ENCODE results near the gene MIAT. TPM values are rescaled to one million over a fixed set of nuclear protein-coding genes. Genes with fewer than 3 reads are reported as not detected.

Gene MIAT
- total RNA-seq, 1 experiment from 2014 or later = 0.49 TPM

GRCh38 chr22:26681395-26681821 is 24.0 kb downstream of the MIAT start:
- CTCF ChIA-PET = interaction anchor here (0.6 to 1.6 kb wide), 3 partner anchors 10 to 1521 kb away, joined by 3 to 5 read pairs (median 3); no protein-coding TSS in a partner anchor
- H3K27ac Mint-ChIP-seq (ENCODE audit: low read depth, unreplicated experiment) = no peak overlapping the region

GRCh38 chr22:26684168-26684567 is 26.8 kb downstream of the MIAT start:
- no TSS peak for BruUV-seq (replicated peaks)
- TF ChIP-seq CTCF (IDR thresholded peaks at IDR 0.05; ENCODE audit: unreplicated experiment) = no peak

More at GRCh38 chr22:26681395-26681821, 24.0 kb downstream of the MIAT start:
- POLR2A ChIA-PET = interaction anchor here (1.1 kb wide), 1 partner anchor 9 kb away, joined by 3 read pairs; no protein-coding TSS in a partner anchor
- Mint-ChIP-seq H3K27me3 (ENCODE audit: insufficient read depth, unreplicated experiment) (no peaks in the 10 kb centered on the region), H3K4me3 (ENCODE audit: unreplicated experiment) (no peak overlapping the region), H3K9me3 (ENCODE audit: unreplicated experiment) (no peaks in the 10 kb centered on the region), H3K4me1 (ENCODE audit: insufficient read depth, unreplicated experiment) (no peaks in the 10 kb centered on the region), H3K36me3 (ENCODE audit: insufficient read depth, unreplicated experiment) (peaks cover 13% of the 10 kb centered on the region)
- no peak for DNase-seq (ENCODE audit: unreplicated experiment)
- intact Hi-C loops (cut with micrococcal nuclease) = no loop called here
- BruUV-seq (replicated peaks) = no TSS peak
- TF ChIP-seq CTCF (IDR thresholded peaks at IDR 0.05; ENCODE audit: unreplicated experiment) = no peak

GRCh38 chr22:26685601-26686000 is 28.2 kb downstream of the MIAT start:
- no peaks in the 10 kb centered on the region for H3K9me3 Mint-ChIP-seq (ENCODE audit: unreplicated experiment)
- POLR2A ChIA-PET = interaction anchor here (1.1 kb wide), 1 partner anchor 12 kb away, joined by 3 read pairs; no protein-coding TSS in a partner anchor
- no peaks in the 10 kb centered on the region for H3K27me3 Mint-ChIP-seq (ENCODE audit: insufficient read depth, unreplicated experiment)
- peaks cover 7% of the 10 kb centered on the region for H3K36me3 Mint-ChIP-seq (ENCODE audit: insufficient read depth, unreplicated experiment)
- no peak overlapping the region for H3K4me3 Mint-ChIP-seq (ENCODE audit: unreplicated experiment)
- H3K4me1 Mint-ChIP-seq (ENCODE audit: insufficient read depth, unreplicated experiment) = no peaks in the 10 kb centered on the region
- no peak for TF ChIP-seq CTCF (IDR thresholded peaks at IDR 0.05; ENCODE audit: unreplicated experiment)
- H3K27ac Mint-ChIP-seq (ENCODE audit: low read depth, unreplicated experiment) = no peak overlapping the region
- DNase-seq (ENCODE audit: unreplicated experiment) = no peak
- CTCF ChIA-PET = interaction anchor here (0.6 to 0.7 kb wide), 2 partner anchors 288 to 1335 kb away, joined by 3 read pairs; no protein-coding TSS in a partner anchor
- intact Hi-C loops (cut with micrococcal nuclease) = no loop called here
- no TSS peak for BruUV-seq (replicated peaks)

More at GRCh38 chr22:26684168-26684567, 26.8 kb downstream of the MIAT start:
- Mint-ChIP-seq H3K4me1 (ENCODE audit: insufficient read depth, unreplicated experiment) (no peaks in the 10 kb centered on the region), H3K27me3 (ENCODE audit: insufficient read depth, unreplicated experiment) (no peaks in the 10 kb centered on the region), H3K4me3 (ENCODE audit: unreplicated experiment) (no peak overlapping the region), H3K9me3 (ENCODE audit: unreplicated experiment) (no peaks in the 10 kb centered on the region), H3K27ac (ENCODE audit: low read depth, unreplicated experiment) (no peak overlapping the region), H3K36me3 (ENCODE audit: insufficient read depth, unreplicated experiment) (peaks cover 13% of the 10 kb centered on the region)
- ChIA-PET CTCF (interaction anchor here (0.7 kb wide), 1 partner anchor 24 kb away, joined by 3 read pairs; no protein-coding TSS in a partner anchor), POLR2A (no interaction called here)
- intact Hi-C loops (cut with micrococcal nuclease) = no loop called here
- no peak for DNase-seq (ENCODE audit: unreplicated experiment)

- no peaks in the 10 kb centered on the region for H3K9me3 Mint-ChIP-seq (ENCODE audit: unreplicated experiment)
- H3K4me3 Mint-ChIP-seq (ENCODE audit: unreplicated experiment) = no peak overlapping the region
- CTCF ChIA-PET = interaction anchor here (0.6 kb wide), 1 partner anchor 9 kb away, joined by 3 read pairs; no protein-coding TSS in a partner anchor
- H3K27me3 Mint-ChIP-seq (ENCODE audit: insufficient read depth, unreplicated experiment) = no peaks in the 10 kb centered on the region
- H3K27ac Mint-ChIP-seq (ENCODE audit: low read depth, unreplicated experiment) = no peak overlapping the region
- H3K4me1 Mint-ChIP-seq (ENCODE audit: insufficient read depth, unreplicated experiment) = no peaks in the 10 kb centered on the region
- no peak for DNase-seq (ENCODE audit: unreplicated experiment)
- no peak for TF ChIP-seq CTCF (IDR thresholded peaks at IDR 0.05; ENCODE audit: unreplicated experiment)
- POLR2A ChIA-PET = no interaction called here
- peaks cover 7% of the 10 kb centered on the region for H3K36me3 Mint-ChIP-seq (ENCODE audit: insufficient read depth, unreplicated experiment)
- intact Hi-C loops (cut with micrococcal nuclease) = no loop called here
- no TSS peak for BruUV-seq (replicated peaks)
Measured at GRCh38 chr22:26687439-26687838, 30.1 kb downstream of the MIAT start.

Measured in MCF 10A (cell line).